Measurements from ENCODE around the gene FASTK.
A peak's percentile ranks its signal among the peaks of the same experiment; 100 is the strongest.

FASTK gene

GRCh38 chr7:151063212-151063561 lies 17.4 kb downstream of the FASTK start:
- no peak for DNase-seq

DNA sequence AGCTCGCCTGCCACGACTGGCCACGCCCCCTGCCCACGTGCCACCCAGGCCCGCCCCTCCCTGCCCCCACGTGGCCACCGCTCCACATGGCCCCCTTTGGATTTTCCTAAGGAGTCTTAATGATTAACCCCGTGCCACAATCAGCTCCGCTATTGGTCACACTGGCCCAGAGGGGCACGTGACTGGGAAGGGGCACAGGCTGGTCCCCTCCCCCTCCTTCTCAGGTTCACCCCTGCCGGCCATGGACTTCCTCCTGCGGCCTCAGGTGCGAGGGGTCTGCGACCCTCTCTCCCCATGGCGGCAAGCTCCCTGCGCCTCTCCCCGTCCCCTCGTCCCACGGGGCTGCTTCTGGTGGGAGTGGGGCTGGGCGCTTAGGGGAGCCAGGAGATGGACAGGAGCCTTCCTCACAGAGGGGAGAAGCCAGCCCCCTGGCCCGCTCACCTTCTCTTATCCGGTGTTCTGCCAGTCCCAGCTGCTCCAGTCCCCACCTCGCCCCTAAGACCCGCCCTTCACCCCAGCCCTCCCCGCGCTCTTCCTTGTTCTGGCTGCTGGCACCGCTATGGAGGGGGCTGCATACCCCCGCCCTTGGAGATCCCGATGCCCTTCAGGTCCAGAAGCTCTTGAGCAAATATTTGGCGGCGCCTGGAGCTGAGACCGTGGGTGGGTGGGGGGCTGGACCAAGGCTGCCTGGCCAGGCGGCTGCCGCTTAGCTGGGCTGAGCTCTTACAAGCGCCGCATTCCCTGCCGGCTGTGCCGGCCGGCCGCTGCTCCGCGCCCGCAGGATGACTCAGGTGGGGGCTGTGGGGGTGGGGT lies 18.0 kb downstream of the FASTK start:
- no peak for DNase-seq

DNA sequence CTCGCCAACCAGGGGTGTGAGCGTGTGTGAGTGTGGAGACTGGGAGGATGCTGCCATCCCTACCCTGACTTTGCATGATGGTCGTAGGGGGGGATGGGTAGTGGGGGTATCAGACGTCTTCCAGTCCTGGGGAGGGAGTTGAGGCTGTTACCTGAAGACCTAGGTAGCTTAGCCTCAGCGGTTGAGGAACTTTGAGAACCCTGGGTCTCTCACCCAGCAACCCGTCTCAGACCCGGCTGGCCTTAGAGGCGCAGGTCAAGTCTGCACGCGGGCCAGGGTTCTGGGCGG lies 18.6 kb downstream of the FASTK start:
- DNase-seq: no peak

- no peak for DNase-seq
Observed at GRCh38 chr7:151061213-151062110, 19.1 kb downstream of the FASTK start.

DNA sequence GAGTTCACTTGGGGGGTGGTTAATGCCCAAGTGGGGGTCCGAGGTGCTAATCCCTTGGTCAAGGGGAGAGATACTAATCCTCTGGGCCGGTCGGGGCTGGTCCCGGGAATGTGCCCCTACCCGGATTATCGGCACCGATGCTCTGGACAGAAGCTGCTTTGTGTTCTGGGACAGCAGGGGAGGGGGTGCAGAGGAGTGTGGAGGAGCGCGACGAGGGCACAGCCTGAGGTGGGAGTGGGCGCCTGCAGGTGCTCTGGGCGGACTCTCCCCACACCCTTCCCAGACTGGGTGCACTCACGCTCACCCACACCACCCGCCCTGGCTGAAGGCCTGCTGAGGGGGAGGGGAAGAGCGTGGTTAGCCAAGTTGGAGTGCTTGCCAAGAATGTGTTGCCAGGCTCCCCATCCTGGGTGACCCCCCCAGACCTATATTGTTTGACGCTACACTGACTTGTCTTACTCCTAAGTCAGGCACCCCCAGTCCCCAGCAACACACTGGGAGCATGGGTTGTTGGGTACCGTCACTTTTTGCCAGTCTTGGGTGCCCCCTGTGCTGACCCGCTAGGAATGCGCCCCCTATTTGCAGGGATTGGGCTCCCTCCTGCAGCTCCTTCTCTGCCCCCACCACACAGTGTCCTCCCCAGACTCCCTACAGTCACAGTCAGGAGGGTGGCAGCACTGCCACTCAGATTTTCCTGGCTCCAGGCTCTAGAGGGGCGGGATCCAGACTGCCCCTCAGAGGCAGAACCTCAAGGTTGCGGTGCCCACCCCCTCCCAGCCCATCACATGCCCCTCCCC lies 20.0 kb downstream of the FASTK start:
- DNase-seq: no peak

DNA sequence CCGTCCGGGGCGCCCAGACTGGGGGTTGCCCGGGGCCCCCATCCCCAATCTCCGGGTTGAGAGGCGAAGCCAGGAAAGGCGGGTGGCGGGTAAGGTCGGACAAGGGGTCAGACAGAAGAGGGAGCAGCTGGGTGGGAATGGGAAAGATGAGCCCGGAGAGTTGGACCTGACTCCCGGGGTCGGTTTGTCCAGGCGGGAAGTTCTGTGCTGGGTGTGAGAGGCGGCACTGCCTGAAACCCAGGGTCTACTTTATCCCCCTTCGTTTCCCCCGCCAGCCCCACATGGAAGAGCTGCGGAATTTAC lies 20.5 kb downstream of the FASTK start:
- DNase-seq: no peak

DNA sequence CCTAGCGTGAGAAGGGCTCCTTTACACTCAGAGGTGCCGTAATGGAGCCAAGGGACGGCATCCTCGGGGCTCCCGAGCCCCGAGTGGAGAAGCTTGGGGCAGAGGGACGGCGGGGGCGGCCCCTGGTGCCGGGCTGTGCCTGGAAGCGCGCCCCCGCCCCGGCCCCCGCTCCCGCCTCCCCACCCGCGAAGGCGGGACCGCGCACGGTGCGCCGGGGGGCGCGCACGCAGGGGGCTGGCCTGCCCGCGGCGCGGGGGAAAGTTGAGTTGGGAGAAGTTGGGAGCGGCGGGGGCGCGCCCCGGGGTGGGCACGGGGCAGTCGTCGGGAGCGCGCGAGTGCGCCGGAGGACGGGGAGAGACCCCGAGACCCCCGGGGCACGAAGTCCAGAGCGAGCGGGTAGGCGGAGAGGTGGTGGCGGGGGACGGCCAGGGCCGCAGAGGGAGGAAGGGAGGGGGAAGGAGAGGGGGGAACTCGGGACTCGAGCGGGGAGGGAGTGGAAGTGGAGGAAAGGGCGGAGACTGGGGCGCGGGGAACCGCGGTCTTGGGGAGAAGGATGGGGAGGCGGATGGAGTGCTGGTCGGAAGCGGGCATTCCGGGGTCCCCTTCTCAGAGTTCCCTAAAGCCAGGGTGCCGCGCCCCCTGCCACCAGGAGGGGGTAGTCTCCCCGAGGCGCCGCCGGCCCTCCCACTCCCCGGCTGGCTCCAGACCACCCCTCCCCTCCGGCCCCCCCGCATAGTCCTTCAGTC lies 21.1 kb downstream of the FASTK start, which contains the start of gene SLC4A2:
TSS of gene SLC4A2 (plus strand) at position 223 of the 746 bp plus-strand sequence. CDS start 2,399 bp downstream, outside the sequence.
- no peak for DNase-seq

GRCh38 chr7:151058781-151059366 lies 21.7 kb downstream of the FASTK start:
- no peak for DNase-seq

GRCh38 chr7:151057989-151058780 lies 22.4 kb downstream of the FASTK start:
- peak; percentile 99 for DNase-seq

GRCh38 chr7:151057506-151057988 lies 23.1 kb downstream of the FASTK start, which contains the start of gene CDK5:
CDK5 (minus strand) TSS chr7:151057897; CDS start chr7:151057848, 49 bp downstream.
- DNase-seq: no peak

DNA sequence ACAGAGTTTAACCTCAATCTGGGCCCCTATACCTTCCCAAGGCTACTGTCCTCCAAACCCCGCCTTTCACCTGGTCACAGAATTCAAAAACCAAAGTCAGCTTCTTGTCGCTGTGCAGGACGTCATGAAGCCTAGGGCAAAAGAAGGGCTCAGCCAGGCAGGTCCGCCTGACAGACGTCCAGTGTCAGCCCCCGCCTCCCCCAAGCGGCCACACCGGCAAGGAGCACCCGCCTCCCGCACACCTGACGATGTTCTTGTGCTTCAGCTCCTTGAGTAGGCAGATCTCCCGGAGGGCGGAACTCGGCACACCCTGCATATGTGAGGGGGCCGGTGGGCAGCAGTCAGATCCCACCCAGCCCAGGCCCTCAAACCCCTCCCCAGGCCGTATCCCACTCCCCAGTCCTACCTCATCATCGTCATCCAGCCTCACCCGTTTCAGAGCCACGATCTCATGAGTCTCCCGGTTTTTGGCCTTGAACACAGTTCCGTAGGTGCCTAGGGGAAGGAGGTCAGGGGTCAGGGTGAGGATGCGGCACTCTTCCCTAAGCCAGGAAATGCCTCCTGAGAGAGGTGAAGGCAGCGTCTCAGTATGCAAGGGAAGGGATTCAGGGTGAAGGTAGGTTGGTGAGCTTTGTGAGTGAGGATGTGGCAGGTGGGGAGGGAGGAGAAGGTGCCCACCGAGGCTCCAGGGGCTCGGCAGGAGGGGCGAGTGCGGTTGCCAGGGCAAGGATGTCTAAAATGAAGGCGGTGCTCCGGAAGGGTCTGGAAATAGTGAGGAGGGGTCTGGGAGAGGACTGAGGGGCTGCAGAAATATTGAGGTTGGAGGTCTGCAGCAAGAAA lies 23.7 kb downstream of the FASTK start:
- DNase-seq: no peak

- DNase-seq: no peak
Observed at GRCh38 chr7:151056283-151056665, 24.3 kb downstream of the FASTK start.

DNA sequence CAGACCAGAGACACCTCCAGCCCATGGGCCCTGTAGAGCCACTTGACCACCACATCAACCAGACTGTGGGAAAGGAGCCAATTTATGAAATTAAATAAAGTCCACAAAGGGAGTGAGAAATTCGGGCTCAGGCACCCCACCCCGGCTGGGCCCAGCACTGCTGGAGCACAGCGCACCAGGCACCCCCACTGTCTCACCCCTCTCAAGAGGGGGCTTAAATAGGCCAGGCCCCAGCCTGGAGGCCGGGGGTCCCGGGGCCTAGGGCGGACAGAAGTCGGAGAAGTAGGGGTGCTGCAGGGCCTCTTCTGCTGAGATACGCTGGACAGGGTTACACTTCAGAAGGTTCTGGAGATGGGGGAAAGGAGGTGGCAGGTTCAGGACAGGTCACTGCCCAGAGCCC lies 26.9 kb downstream of the FASTK start:
- no peak for DNase-seq

DNA sequence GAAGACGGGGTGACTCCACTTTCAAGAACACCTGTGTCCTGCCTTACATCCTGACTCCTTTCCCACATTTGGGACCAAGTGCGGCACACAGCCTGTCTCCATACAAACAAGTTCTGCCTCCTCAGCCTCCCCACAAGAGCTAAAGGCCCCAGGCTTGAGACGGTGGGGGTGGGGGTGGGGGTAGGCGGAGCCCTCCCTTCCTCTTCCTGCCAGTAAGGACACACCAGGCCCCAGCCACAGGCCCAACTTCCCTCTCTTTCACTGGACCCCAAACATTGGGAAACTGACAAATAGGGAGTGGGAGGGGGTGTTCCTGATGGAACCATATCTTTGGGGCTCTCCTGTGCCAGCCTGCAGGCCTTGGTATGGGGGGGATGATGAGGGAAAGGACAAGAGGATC lies 27.5 kb downstream of the FASTK start:
- DNase-seq: no peak

DNA sequence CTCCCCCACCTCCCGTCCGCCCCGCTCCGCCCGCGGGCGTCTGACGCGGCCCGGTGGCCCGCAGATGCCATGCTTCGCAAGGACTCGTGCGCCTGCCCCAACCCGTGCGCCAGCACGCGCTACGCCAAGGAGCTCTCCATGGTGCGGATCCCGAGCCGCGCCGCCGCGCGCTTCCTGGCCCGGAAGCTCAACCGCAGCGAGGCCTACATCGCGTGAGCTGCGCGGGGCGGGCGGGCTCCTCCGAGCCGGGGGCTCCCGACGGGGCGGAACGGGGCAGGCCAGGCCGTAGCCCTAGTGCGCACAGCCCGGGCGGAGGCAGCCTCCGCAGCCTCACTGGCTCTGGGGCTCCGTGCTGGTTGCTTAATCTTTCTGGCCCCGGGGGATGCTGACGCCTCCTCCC lies 29.5 kb downstream of the FASTK start:
- no peak for DNase-seq

DNA sequence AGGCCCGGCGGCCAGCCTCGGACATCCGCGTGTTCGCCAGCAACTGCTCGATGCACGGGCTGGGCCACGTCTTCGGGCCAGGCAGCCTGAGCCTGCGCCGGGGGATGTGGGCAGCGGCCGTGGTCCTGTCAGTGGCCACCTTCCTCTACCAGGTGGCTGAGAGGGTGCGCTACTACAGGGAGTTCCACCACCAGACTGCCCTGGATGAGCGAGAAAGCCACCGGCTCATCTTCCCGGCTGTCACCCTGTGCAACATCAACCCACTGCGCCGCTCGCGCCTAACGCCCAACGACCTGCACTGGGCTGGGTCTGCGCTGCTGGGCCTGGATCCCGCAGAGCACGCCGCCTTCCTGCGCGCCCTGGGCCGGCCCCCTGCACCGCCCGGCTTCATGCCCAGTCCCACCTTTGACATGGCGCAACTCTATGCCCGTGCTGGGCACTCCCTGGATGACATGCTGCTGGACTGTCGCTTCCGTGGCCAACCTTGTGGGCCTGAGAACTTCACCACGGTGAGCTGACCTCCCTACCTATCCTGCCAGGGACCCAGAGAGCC lies 31.6 kb downstream of the FASTK start:
- no peak for DNase-seq

- no peak for DNase-seq
Observed at GRCh38 chr7:151047976-151048815, 32.4 kb downstream of the FASTK start, which contains the start of gene ASIC3. ASIC3 (plus strand) TSS chr7:151048531; CDS start chr7:151048886, 355 bp downstream.

- no peak for DNase-seq
Observed at GRCh38 chr7:151046603-151047573, 33.7 kb downstream of the FASTK start.
